GM12878 (cell line): ENCODE results near the gene DDIT4. TPM values are rescaled to one million over a fixed set of nuclear protein-coding genes. Genes with fewer than 3 reads are reported as not detected.

Source experiments
- ATAC-seq: fragments of 200-7000 bp; cut with Tn5 transposase; 3 replicates; pipeline ENCODE4 v1.9.1; 2020; ENCODE audit warnings: mild to moderate bottlenecking, moderate library complexity
- BruUV-seq: library from RNA; stranded (reverse); fragments of 400-500 nt; replicated peaks from 2 replicates; lab custom pipeline; 2021; lab: Mats Ljungman, UMichigan
- CTCF ChIA-PET: fragments of 300-600 bp; sonication (Branson Sonifier 250); formaldehyde crosslinking; extraction: SDS; loops from one replicate; lab custom pipeline; 2021; ENCODE audit warnings: inconsistent platforms; lab: Yijun Ruan, JAX
- POLR2A ChIA-PET: fragments of 350-600 bp; formaldehyde crosslinking; extraction: SDS; loops from one replicate; lab custom pipeline; 2021; ENCODE audit warnings: inconsistent platforms; lab: Charles Lee
- RAD21 ChIA-PET: fragments of 300-600 bp; sonication (Branson Sonifier 250); formaldehyde crosslinking; loops from one replicate; lab custom pipeline; 2023; ENCODE audit warnings: antibody characterized with exemption; ENCODE audit not compliant: unreplicated experiment; lab: Charles Lee
- SMC1A ChIA-PET: fragments of 300-600 bp; sonication (Branson Sonifier 250); formaldehyde crosslinking; loops from one replicate; lab custom pipeline; 2023; ENCODE audit not compliant: unreplicated experiment, uncharacterized antibody; lab: Charles Lee
- DNase-seq: peaks from one replicate; pipeline ENCODE4 v3.0.0-alpha.2; 2011; ENCODE audit warnings: low read depth, low spot score
- FAIRE-seq: peaks from 3 replicates; lab custom pipeline; 2011; peaks lifted over from hg19 to GRCh38; lab: Jason Lieb, UNC
- H2AFZ ChIP-seq: 2 replicates; pipeline ENCODE4 v1.6.0; 2011; ENCODE audit warnings: low read depth, low read length, control low read depth; ENCODE audit not compliant: control insufficient read depth
- H3K27ac ChIP-seq: 2 replicates; pipeline ENCODE4 v1.5.1; 2011; ENCODE audit warnings: control low read depth; ENCODE audit not compliant: control insufficient read depth, insufficient read depth
- H3K27me3 ChIP-seq, 2 experiments: replicated peaks in 1 of 2; 2 replicates each; pipeline versions ENCODE4 v1.6.0 to v1.6.1; 2011; ENCODE audit warnings: low read length in 1 of 2; ENCODE audit not compliant: control insufficient read depth in 2 of 2, insufficient read depth in 2 of 2
- H3K36me3 ChIP-seq, 2 experiments: 2 replicates each; pipeline ENCODE4 v1.5.1; 2011; ENCODE audit warnings: low read length in 1 of 2; ENCODE audit not compliant: control insufficient read depth in 2 of 2, insufficient read depth in 2 of 2
- H3K4me1 ChIP-seq: 2 replicates; pipeline ENCODE4 v1.6.1; 2011; ENCODE audit warnings: mild to moderate bottlenecking, low read length, moderate library complexity, mixed read lengths; ENCODE audit not compliant: control insufficient read depth, insufficient read depth
- H3K4me2 ChIP-seq: 2 replicates; pipeline ENCODE4 v1.6.0; 2011; ENCODE audit warnings: control low read depth; ENCODE audit not compliant: control insufficient read depth, insufficient read depth
- H3K4me3 ChIP-seq: fragments of 200-600 bp; sonication (generic); 2 replicates; pipeline ENCODE4 v1.5.1; 2016
- H3K79me2 ChIP-seq: 2 replicates; pipeline ENCODE4 v1.6.0; 2011; ENCODE audit warnings: low read length; ENCODE audit not compliant: control insufficient read depth, insufficient read depth
- H3K9ac ChIP-seq: 2 replicates; pipeline ENCODE4 v1.8.0; 2011; ENCODE audit warnings: low read length, control low read depth, mixed read lengths; ENCODE audit not compliant: control insufficient read depth, insufficient read depth
- H3K9me3 ChIP-seq: replicated peaks from 3 replicates; pipeline ENCODE4 v1.5.1; 2011; ENCODE audit warnings: mild to moderate bottlenecking, low read length; ENCODE audit not compliant: control insufficient read depth, insufficient read depth
- H4K20me1 ChIP-seq: 2 replicates; pipeline ENCODE4 v1.6.0; 2011; ENCODE audit not compliant: control insufficient read depth, insufficient read depth
- ASH2L ChIP-seq: fragments of 300-600, 200-600 bp; sonication (generic); IDR thresholded peaks from 2 replicates; pipeline ENCODE4 v1.6.1; 2017; ENCODE audit warnings: low read depth, mild to moderate bottlenecking, borderline replicate concordance
- BCL11A ChIP-seq: IDR thresholded peaks from 2 replicates; pipeline ENCODE4 v1.6.1; 2011; ENCODE audit warnings: low read depth, low read length
- BCL3 ChIP-seq: IDR thresholded peaks from 2 replicates; pipeline ENCODE4 v1.6.1; 2011; ENCODE audit warnings: borderline replicate concordance, low read depth, mild to moderate bottlenecking, moderate library complexity, low read length; ENCODE audit not compliant: insufficient read depth, poor library complexity, severe bottlenecking
- CBX3 ChIP-seq: fragments of 200-600 bp; sonication (generic); IDR thresholded peaks from 2 replicates; pipeline ENCODE4 v1.6.1; 2016; ENCODE audit warnings: low read depth, borderline replicate concordance
- FOXM1 ChIP-seq: IDR thresholded peaks from 2 replicates; pipeline ENCODE4 v1.6.1; 2012; ENCODE audit warnings: low read depth, mild to moderate bottlenecking, inconsistent platforms, low read length, moderate library complexity
- IKZF1 ChIP-seq: fragments of 450-650 bp; conservative IDR thresholded peaks from 2 replicates; pipeline ENCODE4 v1.6.1; 2017; ENCODE audit warnings: antibody characterized with exemption, mild to moderate bottlenecking
- JUNB ChIP-seq: IDR thresholded peaks from 2 replicates; pipeline ENCODE4 v1.6.1; 2016; ENCODE audit warnings: antibody characterized with exemption, mild to moderate bottlenecking
- MAX ChIP-seq: IDR thresholded peaks from 2 replicates; pipeline ENCODE4 v1.6.1; 2012; ENCODE audit warnings: low read depth, low read length, improper control_type of control experiment
- NFIC ChIP-seq: IDR thresholded peaks from 2 replicates; pipeline ENCODE4 v1.6.1; 2012; ENCODE audit warnings: low read depth, mild to moderate bottlenecking, inconsistent platforms, low read length, moderate library complexity
- REST ChIP-seq: IDR thresholded peaks from 2 replicates; pipeline ENCODE4 v1.6.1; 2012; ENCODE audit warnings: mild to moderate bottlenecking, low read depth, low read length
- STAT1 ChIP-seq: fragments of 450-650 bp; conservative IDR thresholded peaks from 2 replicates; pipeline ENCODE4 v1.6.1; 2014; ENCODE audit warnings: antibody characterized with exemption, mild to moderate bottlenecking
- TAF1 ChIP-seq: IDR thresholded peaks from 2 replicates; pipeline ENCODE4 v1.6.1; 2011; ENCODE audit warnings: mild to moderate bottlenecking, low read depth, low read length, borderline replicate concordance
- WGBS: methylation state at CpG from one replicate; pipeline ENCODE4 v1.1.6; 2016; ENCODE audit warnings: low lambda C conversion rate; ENCODE audit not compliant: insufficient replicate concordance, insufficient coverage; ENCODE audit errors: missing lambda C conversion rate; 5-methylcytosine and 5-hydroxymethylcytosine counted together
- in situ Hi-C: fragments of 300-500 bp; cut with MboI; formaldehyde crosslinking; loops from 9 replicates; pipeline ENCODE4 v1.14.3; 2018; ENCODE audit warnings: mixed read lengths
- intact Hi-C: fragments of 100-400 bp; cut with micrococcal nuclease; formaldehyde crosslinking; loops from one replicate; pipeline ENCODE4 v1.14.2; 2022; ENCODE audit not compliant: unreplicated experiment
- polyA plus RNA-seq, 11 experiments: library from polyadenylated mRNA; depleted of rRNA in 4 of 11; unstranded in 6 of 11; stranded (reverse) in 5 of 11; fragments of >200 nt; fragmentation: Nextera tagmentation in 4 of 11; fragmentation: Illumina TruSeq in 1 of 11; extraction: Ambion mirVana in 4 of 11; extraction: Trizol in 1 of 11; gene quantifications; 1 replicate in 1 of 11; 2 replicates in 10 of 11; pipeline versions ENCODE4 v1.2.1 to v1.2.3, GENCODE V29; 2011 to 2016; ENCODE audit warnings: inconsistent platforms in 2 of 11, missing spikeins in 2 of 11, low read depth in 1 of 11
- total RNA-seq, 4 experiments: library from RNA; depleted of rRNA in 3 of 4; stranded (reverse); fragments of >200 nt in 3 of 4; fragmentation: Illumina TruSeq in 1 of 4; extraction: Trizol in 1 of 4; gene quantifications; 2 replicates each; pipeline versions ENCODE4 v1.2.1 to v1.2.3, GENCODE V29; 2013 to 2021

DDIT4 gene
- total and polyA plus RNA-seq, 10 of the 15 experiments (the other 5 are each of a cell fraction or from before 2014, with no cell fraction given) = 2.1 to 277 (median 183) TPM

DNA sequence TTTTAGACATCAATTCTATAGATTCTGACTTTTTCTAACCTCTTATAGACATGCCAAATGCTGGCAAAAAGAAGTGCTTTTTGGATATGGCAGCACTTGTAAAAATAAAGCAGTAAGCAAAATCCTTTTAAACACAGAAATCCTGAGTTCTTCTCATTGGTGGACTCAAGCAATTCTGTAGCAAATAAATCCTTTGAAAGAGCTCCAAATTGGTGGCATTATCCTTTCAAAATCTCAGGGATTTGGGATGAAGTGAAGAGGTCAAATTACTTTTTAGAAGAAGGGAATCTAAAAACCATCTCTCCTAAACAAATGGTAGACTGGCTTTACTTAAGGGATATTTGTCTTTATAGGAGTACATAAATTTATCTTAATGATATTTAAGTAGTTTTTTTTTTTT is 40.1 kb upstream of the DDIT4 start:
- ChIA-PET RAD21 (no interaction called here), SMC1A (interaction anchor here (0.6 to 0.9 kb wide), 2 partner anchors 12 to 230 kb away, joined by 3 read pairs; no protein-coding TSS in a partner anchor), POLR2A (interaction anchor here (1.0 kb wide), 1 partner anchor 8 kb away, joined by 4 read pairs; no protein-coding TSS in a partner anchor), CTCF (interaction anchor here (0.8 to 1.5 kb wide), 2 partner anchors 10 to 104 kb away, joined by 3 read pairs; no protein-coding TSS in a partner anchor)
- H2AFZ ChIP-seq = no peak overlapping the region
- in situ Hi-C loops (no loop called here), intact Hi-C loops (no loop called here)
- H4K20me1 ChIP-seq = no peaks in the 10 kb centered on the region
- no peak for TF ChIP-seq NFIC
- no peak for TF ChIP-seq MAX
- TF ChIP-seq CBX3 = no peak
- no peaks in the 10 kb centered on the region for H3K9me3 ChIP-seq
- DNase-seq = no peak
- no peak overlapping the region for H3K27ac ChIP-seq
- peaks cover 3% of the 10 kb centered on the region for H3K4me1 ChIP-seq
- peaks cover 0 to 20% of the 10 kb centered on the region in 2 experiments; a peak in 3 of 4 replicates for H3K36me3 ChIP-seq
- no TSS peak for BruUV-seq
- H3K27me3 ChIP-seq = no peaks in the 10 kb centered on the region
- no peak overlapping the region for H3K4me3 ChIP-seq
- no peak overlapping the region for H3K4me2 ChIP-seq
- no peak overlapping the region for H3K9ac ChIP-seq
- FAIRE-seq = no peak
- H3K79me2 ChIP-seq = peaks cover 5% of the 10 kb centered on the region
- no peak for ATAC-seq

DNA sequence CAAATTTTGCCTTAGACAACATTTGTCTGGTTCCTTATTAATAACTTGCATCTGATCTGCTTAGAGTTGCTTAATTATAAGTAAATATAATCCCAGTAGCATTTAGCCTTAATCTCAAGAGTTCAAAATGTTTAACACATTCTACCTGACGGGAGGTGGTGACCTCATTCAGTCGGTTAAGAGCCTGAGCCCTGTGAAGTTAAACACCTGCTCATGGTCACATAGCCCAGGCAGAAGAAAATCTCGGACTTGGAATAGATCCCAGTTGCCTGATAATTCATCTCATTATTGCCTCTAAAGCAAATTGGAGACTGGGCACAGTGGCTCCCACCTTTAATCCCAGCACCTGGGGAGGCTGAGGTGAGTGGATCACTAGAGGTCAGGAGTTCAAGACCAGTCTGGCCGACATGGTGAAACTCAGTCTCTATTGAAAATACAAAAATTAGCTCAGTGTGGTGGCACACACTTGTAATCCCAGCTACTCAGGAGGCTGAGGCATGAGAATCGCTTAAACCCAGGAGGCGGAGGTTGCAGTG is 39.1 kb upstream of the DDIT4 start:
- Histone ChIP-seq H3K9ac (no peak overlapping the region), H3K27me3 (no peaks in the 10 kb centered on the region), H4K20me1 (no peaks in the 10 kb centered on the region), H3K4me2 (no peak overlapping the region), H3K36me3 (peaks cover 0 to 20% of the 10 kb centered on the region in 2 experiments; a peak in 3 of 4 replicates), H3K9me3 (no peaks in the 10 kb centered on the region), H3K79me2 (no peaks in the 10 kb centered on the region), H3K4me3 (no peak overlapping the region), H3K27ac (no peak overlapping the region), H2AFZ (no peak overlapping the region), H3K4me1 (peaks cover 12% of the 10 kb centered on the region)
- in situ Hi-C loops = no loop called here
- FAIRE-seq = no peak
- no TSS peak for BruUV-seq
- 98% methylated on average over 5 of the region's 6 CpGs for WGBS
- SMC1A ChIA-PET = interaction anchor here (2.1 kb wide), 1 partner anchor 12 kb away, joined by 7 read pairs; no protein-coding TSS in a partner anchor
- POLR2A ChIA-PET = no interaction called here
- RAD21 ChIA-PET = no interaction called here
- intact Hi-C loops = no loop called here
- DNase-seq = no peak
- no peak for ATAC-seq
- CTCF ChIA-PET = no interaction called here
- TF ChIP-seq ASH2L = no peak
- TF ChIP-seq IKZF1 = no peak
- TF ChIP-seq REST = no peak
- TF ChIP-seq FOXM1 = no peak
- TF ChIP-seq JUNB = no peak
- TF ChIP-seq BCL11A = no peak
- TF ChIP-seq BCL3 = no peak
- TF ChIP-seq TAF1 = no peak
- TF ChIP-seq STAT1 = no peak
